NCI-H2196 treated with DMSO at 0.1 percent for 48 hours (cell line): ENCODE data around the gene SMYD3.
"Not testable (repeated sequence)": the region's sequence is repeated elsewhere in the genome, so short reads cannot be mapped to it uniquely, and the experiment has no call there.

Experiments used
- DNase-seq: peaks from one replicate; lab custom pipeline; 2025; ENCODE audit not compliant: unreplicated experiment; lab: John Stamatoyannopoulos, UW

The SMYD3 gene

DNA sequence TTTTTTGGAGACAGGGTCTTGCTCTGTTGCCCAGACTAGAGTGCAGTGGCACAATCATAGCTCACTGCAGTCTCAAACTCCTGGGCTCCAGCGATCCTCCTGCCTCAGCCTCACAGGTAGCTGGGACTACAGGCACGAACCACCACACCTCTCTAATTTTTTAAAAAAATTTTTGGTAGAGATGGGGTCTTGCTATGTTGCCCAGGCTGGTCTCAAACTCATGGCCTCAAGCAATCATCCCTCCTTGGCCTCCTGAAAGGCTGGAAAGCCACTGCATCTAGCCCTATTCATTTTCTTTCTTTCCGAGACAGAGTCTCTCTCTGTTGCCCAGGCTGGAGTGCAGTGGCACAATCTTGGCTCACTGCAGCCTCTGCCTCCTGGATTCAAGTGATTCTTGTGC lies 793.1 kb downstream of the SMYD3 start:
- DNase-seq: not testable (repeated sequence)

DNA sequence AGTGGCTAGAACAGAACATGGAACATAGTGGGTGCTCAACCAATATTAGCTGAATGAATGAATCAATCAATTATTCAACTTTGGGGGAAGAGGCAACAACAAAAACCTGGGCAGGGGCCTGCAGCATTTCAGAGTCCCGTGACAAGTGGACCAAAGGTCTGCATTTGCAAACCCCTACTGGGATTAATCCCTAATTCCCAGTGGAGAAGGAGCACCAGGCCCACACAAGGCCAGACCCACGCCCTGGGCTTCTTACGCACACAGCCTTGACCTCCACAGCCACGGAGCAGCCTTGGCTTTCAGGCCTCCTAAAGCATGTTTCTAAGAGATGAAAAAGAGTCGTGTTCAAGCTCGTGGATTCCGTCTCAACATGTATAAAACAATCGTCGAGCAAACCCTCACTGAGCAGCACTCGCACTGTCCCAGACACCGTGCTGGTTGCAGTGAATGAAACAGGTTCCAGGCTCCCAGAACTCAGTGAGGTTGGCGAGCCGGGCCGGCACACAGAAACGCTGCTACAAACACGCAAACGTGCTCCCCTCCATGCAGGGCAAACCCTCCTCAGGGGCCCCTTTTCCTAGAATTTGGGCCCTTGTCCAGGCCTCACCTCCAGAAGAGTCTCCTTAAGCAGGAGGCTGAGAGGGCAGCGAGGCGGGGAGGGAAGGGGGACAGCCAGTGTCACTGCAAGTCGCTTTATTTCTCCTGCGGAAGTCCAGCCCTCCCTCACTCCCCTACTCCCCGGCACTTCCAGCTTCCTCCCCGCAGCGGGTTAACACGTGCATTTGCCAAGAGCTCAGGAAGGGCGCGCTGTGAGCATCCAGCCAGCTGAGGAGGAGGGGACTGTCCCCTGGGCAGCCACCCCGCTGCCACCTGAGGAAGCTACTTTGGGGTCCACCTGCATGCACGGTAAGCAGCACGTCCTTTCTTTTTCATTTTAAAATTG lies 795.8 kb downstream of the SMYD3 start:
- DNase-seq: no peak

DNA sequence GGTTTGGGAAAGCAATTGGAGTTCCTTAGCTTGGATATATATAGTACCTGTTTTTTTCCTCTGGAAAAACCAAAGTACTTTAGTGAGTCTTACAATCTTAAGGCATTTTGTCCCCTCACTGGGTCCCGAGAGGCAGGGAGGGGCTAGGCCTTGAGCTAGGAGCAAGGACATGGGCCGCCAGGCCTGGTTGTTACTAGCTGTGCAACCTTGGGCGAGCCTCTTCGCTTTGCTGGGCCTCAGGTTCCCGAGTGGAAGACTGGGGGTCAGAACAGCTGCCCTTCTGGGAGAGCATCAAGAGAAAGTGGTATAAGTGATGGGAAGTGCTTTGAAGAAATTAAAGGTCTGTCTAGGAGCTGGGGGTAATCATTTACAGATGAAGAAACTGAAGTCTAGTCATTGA lies 799.1 kb downstream of the SMYD3 start:
- DNase-seq: no peak

DNA sequence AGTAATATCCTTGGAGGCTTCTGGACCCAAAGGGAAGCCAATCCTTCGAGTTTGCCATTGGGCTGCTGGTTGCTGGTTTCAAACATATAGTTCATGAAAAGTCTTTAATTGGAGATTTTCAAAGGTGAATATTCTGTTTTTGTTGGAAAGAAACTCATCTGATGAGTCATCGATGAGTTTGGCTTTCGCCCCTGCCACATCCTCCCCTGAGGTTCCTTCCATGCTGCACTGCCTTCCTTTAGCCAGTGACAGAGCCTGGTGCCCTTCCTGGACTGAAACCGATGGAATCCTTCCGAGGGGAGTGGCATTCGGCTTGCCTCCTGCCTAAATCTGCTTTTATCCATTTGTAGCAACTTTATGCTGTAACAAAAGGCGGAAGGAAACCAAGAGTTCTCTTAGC lies 802.3 kb downstream of the SMYD3 start:
- DNase-seq: no peak

DNA sequence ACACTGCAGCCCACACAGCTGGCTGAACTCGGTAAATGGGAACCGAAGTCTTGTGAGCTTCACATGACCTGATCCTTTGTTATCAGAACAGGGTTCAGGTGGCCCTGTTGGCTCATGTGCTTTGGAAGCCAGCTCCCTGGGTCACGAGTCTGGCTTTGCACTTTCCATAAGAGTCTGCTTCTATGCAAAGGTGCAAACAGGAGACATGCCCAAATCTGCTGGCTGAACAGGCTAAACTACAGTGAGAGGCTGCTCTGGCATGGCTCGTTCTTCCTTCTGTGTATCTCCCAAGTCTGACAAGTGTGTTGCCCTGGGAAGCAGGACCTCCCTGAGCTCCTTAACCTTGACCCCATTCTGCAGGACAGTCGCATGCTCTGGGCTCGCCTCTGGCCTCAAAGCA lies 802.7 kb downstream of the SMYD3 start:
- DNase-seq: no peak

DNA sequence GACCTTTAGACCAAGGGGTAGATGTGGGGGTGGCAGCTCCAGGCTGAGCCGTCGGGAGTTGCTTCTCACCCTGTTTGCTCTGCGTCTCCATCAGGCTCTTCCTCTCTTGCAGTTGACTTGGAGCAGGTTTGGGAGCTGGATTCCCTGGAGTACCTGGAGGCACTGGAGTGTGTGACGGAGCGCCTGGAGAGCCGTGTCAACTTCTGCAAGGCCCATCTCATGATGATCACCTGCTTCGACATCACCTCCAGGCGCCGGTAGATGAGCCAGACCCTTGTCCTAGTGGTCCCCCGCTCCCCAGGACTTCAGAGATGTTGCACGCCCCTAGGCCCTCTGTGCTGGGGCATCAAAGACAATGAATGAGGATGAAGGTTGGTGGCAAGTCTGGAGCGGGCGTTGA lies 804.7 kb downstream of the SMYD3 start:
- DNase-seq: no peak

DNA sequence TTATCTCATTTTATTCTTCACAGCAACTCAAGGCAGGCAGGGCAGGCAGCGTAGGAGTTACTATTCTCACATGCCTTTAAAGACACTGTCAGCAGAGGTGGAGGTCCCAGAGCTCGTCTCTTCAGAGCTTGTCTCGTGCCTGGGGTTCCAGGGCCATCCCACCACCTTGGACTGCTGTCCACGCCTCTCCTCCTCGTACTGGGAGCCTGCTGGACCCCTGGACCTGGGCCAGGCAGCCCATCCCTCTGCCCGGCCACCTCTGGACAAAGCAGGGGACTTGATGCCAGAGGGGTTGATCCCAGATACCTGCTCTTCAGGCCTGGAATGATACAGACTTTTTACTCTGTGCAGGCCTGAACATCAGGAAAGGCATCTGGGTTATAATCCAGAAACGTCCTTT lies 805.4 kb downstream of the SMYD3 start:
- DNase-seq: no peak

DNA sequence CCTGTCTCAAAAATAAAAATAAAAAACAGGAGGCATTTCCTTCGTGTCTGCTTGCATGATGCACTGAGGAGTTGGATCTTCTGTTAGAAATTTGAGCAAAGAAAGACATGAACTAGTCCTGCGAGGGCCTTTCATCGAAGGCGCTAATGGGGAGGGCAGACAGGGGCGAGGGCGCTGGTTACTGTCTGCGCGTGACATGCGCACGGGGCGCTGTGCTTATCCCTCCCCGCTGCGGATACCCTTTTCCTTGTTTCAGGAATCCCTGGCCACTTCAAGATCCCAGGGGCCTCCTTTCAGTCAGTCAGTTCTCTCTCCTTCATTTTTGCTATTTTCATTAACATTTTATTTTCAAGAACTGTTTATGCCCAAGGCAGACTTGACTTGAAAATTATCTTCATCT lies 806.4 kb downstream of the SMYD3 start:
- DNase-seq: no peak
